ENCODE data around the gene THADA.
"Not testable (repeated sequence)": the region's sequence is repeated elsewhere in the genome, so short reads cannot be mapped to it uniquely, and the experiment has no call there.

The THADA gene

DNA sequence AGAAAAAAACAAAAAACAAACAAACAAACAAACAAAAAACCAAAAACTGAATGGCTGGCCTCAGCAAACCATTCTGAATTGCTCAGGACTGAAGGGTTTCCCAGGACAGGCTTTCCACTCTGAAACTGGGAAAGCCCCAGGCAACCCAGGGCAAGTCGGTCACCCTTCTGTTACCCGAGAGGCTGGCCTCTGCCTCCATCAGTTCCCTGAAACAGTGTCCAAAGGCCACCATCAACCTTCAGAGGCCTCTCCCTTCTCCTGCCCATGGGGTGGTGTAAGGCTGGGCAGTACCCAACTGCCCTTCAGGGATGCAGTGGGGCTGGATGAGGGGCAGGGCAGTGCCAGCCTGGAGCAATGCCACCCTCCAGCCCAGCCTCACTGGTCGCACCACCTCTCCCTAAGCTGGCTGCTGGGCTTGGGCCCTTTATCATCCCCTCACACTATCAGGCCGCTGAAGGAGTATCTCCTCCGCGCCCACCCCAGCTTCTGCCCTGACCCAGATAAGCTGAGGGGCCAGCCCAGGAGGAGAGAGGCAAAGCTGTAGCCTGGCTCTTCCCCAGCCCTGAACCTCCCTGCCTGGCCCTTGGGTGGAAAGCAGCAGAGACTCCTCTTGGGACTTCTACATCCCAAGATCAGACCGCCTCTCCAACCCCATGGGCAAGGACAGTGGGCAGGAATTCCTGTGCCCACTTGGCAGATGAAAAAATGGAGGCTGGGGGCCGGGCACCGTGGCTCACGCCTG lies 405.4 kb downstream of the THADA start:
- no peak overlapping the region for H3K4me3 ChIP-seq (ENCODE audit: control insufficient read depth, low read depth, low read length)
- TF ChIP-seq, protein P1, sequence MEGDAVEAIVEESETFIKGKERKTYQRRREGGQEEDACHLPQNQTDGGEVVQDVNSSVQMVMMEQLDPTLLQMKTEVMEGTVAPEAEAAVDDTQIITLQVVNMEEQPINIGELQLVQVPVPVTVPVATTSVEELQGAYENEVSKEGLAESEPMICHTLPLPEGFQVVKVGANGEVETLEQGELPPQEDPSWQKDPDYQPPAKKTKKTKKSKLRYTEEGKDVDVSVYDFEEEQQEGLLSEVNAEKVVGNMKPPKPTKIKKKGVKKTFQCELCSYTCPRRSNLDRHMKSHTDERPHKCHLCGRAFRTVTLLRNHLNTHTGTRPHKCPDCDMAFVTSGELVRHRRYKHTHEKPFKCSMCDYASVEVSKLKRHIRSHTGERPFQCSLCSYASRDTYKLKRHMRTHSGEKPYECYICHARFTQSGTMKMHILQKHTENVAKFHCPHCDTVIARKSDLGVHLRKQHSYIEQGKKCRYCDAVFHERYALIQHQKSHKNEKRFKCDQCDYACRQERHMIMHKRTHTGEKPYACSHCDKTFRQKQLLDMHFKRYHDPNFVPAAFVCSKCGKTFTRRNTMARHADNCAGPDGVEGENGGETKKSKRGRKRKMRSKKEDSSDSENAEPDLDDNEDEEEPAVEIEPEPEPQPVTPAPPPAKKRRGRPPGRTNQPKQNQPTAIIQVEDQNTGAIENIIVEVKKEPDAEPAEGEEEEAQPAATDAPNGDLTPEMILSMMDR (conservative IDR thresholded peaks at IDR 0.05; ENCODE audit: control insufficient read depth, insufficient read depth, low read depth, low read length), result no peak
- no peak for DNase-seq (ENCODE audit: low read depth)

DNA sequence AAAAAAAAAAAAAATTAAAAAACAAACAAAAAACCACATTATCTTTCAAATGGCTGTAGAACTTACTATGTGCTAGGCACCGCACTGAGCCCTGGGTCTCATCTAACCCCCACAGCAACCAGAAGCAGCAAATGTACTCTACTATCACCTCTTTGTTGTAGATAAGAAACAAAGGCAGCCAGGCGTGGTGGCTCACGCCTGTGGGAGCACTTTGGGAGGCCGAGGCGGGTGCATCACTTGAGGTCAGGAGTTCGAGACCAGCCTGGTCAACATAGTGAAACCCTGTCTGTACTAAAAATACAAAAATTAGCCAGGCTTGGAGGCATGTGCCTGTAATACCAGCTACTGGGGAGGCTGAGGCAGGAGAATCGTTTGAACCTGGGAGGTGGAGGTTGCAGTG lies 406.0 kb downstream of the THADA start:
- H3K4me3 ChIP-seq (ENCODE audit: control insufficient read depth, low read depth, low read length); DNase-seq (ENCODE audit: low read depth): not testable (repeated sequence)

DNA sequence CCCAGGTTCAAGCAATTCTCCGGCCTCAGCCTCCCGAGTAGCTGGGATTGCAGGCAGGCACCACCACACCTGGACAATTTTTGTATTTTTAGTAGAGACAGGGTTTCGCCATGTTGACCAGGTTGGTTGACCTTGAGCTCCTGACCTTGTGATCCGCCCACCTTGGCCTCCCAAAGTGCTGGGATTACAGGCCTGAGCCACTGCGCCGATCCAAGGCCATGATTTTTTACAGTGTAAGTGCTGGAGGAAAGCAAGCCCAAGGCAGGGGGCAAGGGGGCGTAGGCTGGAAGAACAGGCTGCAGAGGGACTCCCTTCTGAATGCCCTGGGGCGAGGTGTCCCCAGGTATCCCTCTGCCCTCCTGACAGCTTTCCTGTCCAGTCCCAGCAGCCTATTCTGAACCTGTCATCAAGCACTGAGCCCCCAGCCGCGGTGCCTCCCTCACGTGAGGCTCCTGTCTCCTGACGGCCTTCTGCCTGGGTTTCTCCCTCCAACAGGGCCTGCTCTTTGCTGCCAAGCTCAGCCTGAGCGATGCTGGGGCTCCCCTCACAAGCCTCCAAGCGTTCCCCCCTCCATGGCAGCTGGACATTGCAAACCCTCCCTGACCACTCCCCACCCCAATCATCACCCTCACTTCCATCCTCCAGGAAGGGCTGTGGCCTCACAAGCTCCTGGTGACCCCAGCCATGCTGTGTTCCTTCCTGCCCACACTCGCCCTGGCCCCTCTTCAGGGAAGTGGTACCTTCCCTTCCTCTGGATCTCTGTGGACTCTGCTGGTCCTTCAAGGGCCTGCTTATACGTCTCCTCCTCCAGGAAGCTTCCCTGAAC lies 407.1 kb downstream of the THADA start:
- no peak overlapping the region for H3K4me3 ChIP-seq (ENCODE audit: control insufficient read depth, low read depth, low read length)
- no peak for DNase-seq (ENCODE audit: low read depth)
- TF ChIP-seq, protein P1 (conservative IDR thresholded peaks at IDR 0.05; ENCODE audit: control insufficient read depth, insufficient read depth, low read depth, low read length), result no peak

DNA sequence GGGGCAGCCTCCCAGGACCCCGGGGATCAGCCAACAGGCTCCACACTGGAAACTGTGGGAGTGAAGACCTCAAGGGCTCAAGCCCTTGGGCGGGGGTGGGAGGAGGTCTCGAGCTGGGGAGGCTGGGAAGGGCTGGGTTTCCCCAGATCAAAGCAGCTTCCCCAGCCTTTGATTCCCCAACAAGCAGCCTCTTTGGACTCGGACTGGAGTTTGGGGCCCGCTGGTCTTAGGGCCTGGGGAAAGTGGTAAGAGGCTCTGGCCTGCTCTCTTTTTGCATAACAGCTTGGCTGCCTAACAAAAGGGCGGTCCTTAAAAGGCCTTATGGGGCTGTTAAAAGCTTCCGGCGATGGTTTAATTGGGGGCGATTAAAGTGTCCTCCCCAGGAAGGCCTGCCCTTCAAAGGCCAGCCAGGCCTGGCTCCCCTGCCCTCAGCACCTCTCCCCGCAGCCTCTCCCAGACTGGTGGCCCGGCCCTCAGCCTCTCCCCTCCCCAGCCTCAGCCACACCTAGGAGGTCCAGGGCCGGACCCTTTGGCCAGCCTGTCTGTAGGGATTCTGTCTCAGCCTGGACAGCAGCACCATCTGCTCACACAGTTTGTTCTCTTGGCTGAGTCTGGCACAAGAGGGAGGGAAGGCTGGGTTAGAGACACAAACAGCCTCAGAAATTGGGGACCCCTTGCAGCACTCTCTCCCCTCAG lies 409.0 kb downstream of the THADA start:
- no peak for DNase-seq (ENCODE audit: low read depth)
- TF ChIP-seq, protein P1 (conservative IDR thresholded peaks at IDR 0.05; ENCODE audit: control insufficient read depth, insufficient read depth, low read depth, low read length), result no peak
- H3K4me3 ChIP-seq (ENCODE audit: control insufficient read depth, low read depth, low read length), result no peak overlapping the region

DNA sequence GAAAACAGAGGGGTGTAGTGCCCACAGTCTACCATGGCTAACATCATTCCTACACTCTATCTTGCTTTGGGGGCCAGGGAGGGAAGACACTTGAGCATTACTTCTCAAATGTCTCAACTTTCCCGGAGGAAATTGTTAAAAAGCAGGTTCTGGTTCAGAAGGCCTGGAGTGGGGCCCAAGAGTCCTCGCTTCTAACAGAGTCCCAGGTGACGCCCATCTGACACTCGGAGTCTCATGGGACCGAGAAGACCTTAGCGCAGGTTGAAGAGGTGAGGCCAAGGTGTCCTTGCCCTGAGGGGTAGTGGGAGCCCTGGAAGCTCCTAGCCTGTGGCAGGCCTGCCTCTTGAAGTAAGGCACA lies 409.5 kb downstream of the THADA start:
- TF ChIP-seq, protein P1 (conservative IDR thresholded peaks at IDR 0.05; ENCODE audit: control insufficient read depth, insufficient read depth, low read depth, low read length), result no peak
- H3K4me3 ChIP-seq (ENCODE audit: control insufficient read depth, low read depth, low read length), result no peak overlapping the region
- no peak for DNase-seq (ENCODE audit: low read depth)

DNA sequence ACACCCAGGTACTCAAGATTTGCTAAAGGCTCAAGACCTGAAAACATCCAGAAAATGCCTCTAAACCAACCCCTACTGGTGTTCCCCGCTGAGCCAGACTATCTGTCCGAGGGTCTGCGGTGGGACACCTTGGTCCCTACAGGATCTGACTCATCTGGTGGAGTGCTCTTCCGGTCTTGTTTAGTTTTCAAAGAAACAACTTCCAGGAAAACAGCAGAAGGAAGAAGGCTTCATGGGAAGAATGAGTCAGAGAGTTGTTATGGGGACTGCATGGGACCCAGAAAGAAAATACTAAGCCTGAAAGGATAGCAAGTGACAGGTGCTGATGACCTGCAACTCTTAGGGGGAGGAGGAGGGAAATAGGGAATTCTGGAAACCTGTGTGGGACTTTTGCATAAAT lies 410.7 kb downstream of the THADA start:
- DNase-seq (ENCODE audit: low read depth), result no peak
- TF ChIP-seq, protein P1 (conservative IDR thresholded peaks at IDR 0.05; ENCODE audit: control insufficient read depth, insufficient read depth, low read depth, low read length), result no peak
- H3K4me3 ChIP-seq (ENCODE audit: control insufficient read depth, low read depth, low read length), result no peak overlapping the region

All from fibroblast of mammary gland (primary cell).